ENCODE measurements around the gene EIF2AK3.
"Not testable (repeated sequence)": the region's sequence is repeated elsewhere in the genome, so short reads cannot be mapped to it uniquely, and the experiment has no call there.

Gene EIF2AK3

DNA sequence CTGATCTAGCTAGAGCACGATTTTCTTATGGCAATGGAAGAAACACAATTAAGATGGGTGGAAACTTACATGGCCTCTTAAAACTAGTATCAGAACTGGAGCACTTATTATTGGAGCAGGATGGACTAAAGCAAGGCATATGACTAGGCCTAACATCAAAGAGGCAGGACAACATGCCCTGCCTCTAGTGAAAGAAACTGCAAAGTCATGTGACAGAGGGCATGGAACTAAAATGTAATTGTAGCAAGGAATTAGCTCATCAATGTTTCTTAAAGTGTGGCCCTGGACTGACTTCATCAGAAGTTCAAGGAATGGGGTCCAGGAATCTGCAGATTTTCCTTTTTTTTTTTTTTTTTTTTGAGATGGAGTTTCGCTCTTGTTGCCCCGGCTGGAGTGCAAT is 5.3 kb upstream of the EIF2AK3 start:
- no peak for DNase-seq

DNA sequence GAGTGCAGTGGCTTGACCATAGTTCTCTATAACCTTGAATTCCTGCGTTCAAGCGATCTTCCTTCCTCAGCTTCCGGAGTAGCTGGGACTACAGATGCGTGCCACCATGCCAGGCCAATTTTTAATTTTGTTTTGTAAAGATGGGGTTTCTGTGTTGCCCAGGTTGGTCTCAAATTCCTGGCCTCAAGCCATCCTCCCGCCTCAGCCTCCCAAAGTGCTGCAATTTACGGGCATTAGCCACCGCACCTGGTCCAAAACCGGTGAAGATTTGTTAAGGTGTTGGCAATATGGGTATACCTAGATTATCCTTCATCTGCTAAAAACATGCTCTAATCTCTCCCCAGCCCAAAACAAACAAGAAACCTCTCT is 1.3 kb upstream of the EIF2AK3 start:
- DNase-seq, result no peak

DNA sequence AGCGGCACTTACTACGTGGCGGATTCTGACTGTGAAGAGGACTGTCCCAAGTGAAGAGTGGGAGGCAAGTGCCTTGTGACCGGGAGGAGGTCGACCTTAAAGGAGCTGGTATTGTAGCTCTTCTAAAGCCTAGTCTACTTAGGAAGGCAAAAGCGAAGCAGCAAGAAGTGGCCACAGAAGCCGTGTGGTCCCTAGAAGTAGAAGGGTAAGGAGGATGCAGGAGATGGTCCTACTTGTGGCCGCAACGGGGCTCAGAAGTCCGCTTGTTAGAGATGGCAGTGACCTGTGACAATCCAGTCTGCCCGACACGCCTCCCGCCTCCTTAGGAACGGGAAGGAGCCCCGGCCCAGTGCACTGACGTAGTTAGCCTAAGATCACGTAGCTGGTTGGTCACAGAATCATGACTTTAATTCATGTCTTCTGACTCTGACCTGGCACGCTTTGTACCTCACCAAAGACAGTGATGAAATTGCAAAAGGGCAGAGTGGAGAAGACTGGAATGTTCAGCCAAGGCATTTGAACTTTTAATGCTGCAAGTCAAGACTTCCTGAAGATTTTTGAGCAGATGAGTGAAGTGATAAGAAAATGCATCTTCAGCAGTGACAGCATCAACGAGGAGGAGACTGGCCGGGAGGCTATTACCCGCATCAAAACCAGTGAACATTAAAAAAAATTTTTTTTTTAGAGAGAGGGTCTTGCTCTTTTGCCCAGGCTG is 749 bp upstream of the EIF2AK3 start:
- DNase-seq, result peak; percentile 83 to 90

DNA sequence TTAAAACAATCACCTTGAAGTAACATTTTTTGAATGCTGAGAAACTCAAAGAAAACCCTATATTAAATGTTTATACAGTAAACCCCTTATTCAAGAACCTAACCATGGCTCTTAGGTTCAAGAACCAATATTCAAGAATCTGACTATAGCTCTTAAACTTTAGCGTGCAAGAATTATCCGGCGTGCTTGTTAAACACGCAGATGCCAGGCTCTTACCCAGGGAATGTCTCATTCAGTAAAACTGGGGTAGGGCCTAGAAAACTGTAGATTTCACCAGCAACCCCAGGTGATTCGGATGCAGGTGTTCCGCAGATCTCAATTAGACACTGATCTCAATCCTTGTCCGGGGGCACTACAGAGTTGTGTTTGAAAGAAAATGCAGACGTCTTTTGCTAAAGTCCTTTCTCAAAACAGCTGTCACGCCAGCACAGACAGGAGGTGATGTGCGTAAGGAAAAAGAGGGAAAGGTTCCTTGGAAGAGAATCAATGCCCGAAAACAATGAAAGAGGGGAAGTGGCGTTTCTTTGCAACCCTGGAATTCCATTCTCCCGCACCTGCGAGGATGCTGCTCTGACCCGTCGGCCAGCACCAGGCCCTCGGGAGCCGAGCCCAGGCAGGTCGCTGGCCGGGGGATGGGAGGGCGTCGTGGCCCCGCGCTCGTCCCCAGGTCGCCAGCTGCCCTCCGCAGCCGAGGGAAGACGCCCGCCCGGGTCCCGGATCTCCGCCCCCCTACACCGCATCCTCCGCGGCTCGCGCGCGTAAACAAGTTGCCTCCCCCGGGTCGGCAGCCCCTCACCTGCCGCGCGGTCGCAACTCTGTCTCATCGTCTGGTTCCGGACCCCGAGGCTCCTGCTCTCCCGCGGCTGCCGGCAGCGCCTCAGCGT is 851 bp downstream of the EIF2AK3 start:
- DNase-seq, result peak; percentile 41 to 59

DNA sequence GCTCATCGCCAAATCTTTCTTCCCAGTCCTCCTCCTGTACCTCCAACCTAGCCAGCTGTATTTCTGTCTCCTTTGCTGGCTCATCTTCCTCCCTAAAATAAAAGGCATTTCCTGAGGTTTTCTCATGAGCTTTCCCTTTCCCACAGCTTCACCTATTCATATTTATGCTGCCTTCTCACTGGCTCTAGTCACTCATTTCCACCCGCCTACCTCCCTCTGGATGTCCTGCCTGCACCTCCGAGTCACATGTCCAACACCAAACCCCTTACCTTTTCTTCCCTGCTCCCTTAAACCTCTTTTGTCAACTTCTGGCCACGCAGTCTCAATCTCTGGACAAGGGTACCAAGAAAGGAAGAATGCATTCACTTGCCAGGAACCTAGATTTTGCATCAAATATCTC is 2.8 kb downstream of the EIF2AK3 start:
- no peak for DNase-seq

DNA sequence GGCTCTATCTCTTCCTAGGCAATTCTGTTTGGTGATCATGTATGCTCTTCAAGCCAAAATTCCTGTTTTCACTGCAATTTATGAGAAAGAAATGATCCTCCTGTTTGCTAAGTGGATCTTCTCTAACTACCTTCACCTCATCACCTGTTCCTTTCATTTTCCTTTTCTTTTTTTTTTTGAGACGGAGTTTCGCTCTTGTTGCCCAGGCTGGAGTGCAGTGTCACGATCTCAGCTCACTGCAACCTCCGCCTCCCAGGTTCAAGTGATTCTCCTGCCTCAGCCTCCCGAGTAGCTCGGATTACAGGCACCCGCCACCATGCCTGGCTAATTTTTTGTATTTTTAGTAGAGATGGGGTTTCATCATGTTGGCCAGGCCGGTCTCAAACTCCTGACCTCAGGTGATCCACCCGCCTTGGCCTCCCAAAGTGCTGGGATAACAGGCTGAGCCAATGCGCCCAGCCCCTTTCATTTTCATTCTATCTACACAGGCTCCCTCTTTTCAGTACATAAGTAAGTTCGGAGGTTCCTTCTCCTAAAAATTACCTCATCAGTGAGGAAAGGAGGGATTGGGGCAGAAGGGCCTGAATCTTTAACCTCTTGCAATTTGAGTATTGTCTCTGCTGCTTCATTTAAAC is 3.3 kb downstream of the EIF2AK3 start:
- DNase-seq, result not testable (repeated sequence)

DNA sequence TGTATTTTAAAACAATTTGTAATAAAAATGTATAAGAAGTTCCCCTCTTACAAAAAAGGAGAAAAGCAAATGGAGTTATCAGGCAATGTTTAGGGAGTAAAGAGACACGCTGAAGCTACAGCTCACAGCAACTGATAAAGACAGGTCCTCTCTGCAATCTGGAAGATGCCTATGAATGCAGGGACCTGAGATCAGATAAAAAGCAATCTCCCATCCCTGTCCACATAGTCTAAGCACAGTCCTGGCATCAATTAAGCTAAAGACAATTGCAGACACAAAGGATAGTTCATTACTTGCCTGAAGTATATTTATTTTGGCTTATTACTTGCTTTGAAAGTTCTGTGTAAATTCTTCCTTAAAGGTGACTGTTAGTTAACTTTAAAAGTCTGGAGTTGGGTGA is 5.0 kb downstream of the EIF2AK3 start:
- DNase-seq, result no peak

DNA sequence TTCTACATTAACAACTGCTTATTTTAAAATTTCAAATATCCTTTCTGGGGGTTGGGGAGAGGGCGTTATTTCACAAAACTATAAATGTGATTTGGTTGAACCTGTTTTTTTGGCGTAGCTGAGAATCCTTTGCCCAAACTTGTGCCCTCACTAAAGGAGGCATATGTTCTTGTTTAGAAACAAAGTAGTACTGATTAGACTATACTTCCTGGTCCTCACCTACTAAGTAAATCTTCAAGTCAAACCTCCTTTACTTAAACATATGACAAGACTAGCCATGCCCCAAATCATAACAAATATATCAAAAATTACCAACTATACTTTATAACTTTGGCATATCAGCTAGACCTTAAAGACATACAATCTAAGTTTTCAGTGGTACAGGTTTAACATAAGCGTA is 5.8 kb downstream of the EIF2AK3 start:
- no peak for DNase-seq

DNA sequence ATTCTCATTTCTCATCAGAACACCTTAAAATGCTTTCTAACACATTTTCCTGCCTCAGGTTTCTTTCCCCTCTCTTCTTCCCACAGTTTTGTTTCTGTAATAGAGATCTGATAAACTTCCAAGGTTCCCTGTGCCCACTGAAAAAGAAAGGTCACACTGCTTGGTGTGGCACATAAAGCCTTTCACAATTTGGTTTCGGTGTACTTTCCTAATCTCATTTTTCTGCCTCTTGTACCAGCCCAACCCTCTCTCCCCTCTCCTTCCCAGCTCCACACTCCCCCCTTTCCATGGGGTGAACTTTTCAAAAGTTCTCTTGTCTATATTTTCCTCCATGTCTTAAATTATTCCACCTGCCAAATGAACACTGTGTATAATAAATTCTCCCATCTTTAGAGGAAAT is 7.2 kb downstream of the EIF2AK3 start:
- no peak for DNase-seq

DNA sequence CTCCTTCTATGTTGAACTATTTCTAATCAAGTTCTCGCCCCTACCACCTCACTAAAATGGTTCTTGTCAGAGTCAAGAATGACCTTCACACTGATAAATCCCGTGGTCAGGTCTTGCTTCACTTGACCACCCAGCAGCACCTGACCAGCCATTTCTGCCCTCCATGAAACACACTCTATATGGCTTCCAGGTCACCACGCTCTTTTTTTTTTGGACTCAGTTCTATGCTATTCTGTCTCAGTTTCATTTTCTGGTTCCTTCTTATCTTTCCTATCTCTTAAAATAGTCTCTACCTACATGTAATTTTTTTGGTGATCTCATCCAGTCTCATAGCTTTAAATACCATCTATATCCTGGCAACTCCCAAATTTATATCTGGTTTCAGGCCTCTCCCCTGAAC is 11.4 kb downstream of the EIF2AK3 start:
- no peak for DNase-seq

DNA sequence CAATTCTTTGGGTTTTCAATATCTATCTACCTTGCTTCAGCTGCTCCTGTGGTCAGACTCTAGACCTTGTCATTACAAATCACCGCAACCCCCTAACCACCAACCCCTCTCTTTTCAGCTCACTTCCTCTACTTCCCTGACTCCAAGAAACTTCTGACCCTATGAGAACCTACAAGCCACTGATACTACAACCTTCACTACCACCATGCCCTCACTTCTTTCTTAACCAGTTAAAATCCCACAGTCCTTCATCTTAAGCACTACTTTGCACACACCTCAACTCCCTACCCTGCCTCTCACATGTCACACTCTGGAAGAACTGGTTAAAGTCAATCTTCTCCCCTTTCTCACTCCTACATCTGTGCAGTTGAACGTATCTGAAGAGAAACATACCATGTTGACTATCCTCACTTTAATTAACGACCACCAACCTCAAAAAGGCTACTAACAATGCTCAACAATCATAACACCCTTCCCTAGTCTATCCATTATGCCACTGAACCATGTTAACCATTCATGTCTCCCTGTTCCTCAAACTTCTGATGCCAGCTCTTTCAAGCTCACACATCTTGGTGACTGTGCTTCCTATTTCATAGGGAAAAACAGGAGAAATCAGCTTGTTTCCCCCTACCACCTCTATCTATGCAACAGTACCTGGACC is 12.6 kb downstream of the EIF2AK3 start:
- DNase-seq, result no peak

DNA sequence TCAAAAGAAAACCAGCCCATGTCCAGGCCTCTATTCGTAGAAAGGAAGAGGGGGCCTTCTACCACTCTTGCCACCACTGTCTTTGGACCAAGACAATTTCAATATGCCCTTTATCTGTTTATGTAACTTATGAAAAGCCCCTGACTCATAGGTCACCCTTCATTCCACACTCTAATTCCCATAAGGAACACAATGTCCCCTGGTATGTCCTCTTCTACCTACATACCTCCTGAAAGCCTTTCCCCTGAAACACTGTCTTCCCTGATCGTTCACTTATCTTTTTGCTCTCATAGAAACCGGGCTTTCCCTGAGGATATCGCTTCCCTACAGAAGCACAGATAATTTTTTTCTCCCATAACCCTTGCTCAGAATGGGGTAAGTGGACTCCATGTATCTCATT is 13.3 kb downstream of the EIF2AK3 start:
- DNase-seq, result no peak

DNA sequence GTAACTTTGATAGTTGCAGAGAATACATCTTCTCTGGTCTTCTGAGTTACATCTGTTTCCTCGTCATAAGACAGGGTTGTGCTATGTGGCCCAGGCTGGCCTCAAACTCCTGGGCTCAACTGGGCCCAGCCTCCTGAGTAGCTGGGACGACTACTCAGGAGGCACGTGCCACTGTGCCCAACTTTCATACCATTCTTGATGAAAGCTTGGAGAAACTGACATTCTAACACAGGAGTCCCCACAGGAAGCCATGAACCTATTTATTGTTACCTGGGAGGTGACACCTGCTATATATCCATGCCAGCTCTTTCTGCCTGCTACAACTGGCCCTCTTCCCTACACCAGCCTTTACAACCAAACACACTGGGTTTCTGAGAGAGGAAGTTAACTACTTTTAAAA is 19.1 kb downstream of the EIF2AK3 start:
- DNase-seq, result no peak

DNA sequence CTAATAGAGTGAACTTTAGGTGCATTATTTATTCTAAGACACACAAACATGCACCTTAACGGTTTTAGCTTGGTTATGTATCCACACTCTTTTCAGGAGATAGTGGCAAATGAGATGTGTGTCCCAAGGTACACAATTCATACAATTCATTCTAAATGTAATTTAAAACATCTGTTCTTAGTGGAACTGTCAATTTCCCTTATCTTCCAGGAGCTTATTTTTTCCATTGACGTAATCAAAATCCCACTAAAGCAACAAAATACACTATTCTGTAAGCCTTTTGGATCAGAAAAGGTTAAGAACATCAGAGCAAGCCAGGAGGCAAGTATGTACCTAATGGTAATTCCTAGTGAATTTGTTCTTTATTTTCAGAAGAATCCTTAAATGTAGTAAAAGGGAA is 19.8 kb downstream of the EIF2AK3 start:
- DNase-seq, result no peak

DNA sequence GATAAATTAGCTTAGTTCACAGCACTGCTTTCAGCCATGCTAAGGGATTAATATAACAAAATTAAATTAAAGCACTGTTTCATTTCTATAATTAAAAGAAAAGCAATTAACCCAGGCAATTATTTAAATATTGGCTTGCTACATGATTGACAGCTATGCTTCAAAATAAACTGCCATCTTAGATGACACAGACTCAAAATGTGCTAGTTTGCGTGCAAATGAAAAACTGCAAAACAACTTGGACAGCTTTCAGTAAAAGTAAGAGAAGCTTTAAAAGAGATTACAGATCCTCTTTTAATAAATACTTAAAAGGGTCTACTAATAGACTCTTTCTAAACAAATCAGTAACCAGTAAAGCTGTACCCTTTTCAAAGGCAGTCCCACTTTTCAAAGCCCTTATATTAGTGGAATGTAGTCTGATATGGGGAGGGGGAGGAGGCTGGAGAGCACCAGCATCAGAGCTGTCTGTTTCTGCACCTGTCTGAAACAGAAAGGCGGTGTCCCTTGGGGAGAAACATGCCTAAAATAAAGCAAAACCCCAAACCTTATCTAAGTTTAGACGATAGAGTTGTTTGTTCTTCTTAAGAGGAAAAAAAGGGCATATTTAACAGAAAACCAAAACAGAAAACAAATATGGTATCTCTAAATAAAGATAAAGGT is 20.8 kb downstream of the EIF2AK3 start:
- no peak for DNase-seq

DNA sequence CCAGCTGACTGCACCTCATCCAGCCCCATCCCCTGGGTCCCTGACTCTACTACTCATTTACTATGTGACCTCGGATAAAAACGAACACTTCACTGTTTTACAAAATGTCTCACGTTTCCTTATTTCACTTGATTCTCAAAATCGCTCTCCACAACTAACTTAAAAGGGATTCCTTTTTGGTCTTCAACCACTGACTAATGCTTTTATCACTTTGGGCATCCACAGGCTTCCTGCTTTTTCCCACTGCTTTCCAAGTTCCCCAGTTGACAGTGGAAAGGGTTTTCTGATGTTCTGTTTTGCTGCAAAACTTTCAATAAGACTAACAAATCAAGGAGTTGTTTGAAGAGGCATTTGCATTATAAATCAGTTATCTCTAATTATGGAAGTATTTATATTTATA is 24.1 kb downstream of the EIF2AK3 start:
- no peak for DNase-seq

DNA sequence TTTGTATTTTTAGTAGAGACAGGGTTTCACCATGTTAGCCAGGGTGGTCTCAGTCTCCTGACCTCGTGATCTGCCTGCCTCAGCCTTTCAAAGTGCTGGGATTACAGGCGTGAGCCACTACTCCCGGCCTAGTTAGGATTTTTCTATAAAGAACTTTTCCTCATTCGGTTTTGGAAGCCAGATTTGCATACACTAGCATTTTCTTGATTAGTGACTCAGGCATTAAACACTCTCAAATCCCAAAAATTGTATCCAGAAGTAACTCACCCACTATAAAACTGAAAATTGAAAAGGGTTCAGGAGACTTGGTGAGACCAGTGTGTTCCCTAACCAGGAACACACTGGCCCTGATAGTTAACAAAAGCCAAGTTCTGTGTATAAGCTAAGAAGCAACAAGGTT is 25.2 kb downstream of the EIF2AK3 start:
- DNase-seq, result no peak

DNA sequence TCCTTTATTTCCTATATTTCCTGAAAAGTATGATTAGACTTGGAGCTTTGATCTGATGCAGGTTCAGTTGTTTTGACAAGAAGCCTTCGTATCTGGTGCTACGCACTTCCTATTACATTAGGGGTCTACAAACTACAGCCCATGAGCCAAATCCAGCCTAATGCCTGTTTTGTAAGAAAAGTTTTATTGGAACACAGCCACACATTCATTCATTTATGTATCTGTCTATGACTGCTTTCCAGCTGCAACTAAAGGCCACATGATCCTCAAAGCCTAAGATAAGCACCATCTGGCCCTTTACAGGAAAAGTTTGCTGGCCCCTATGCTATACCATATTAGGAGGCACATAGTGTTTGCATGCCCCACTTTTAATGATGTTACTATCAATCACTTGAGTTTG is 26.0 kb downstream of the EIF2AK3 start:
- DNase-seq, result no peak

DNA sequence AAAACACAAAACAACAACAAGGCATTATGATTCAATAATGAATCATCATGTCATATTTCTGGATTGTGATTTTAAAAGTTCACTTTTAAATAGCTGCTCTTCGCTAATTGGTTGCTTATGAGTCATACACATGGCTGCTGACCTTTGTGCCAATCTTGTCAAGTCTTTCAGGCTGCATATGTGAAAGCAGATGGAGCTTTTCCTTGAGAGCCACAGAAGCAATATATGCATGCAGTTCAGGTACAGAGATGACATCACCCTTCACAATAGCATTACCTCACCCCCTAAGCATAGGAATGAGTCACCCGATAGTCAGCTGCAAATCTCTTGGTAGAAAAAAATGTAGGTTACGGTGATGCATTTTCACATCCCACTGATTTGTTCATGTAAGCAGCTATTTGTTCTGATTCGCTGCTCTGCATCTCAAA is 27.2 kb downstream of the EIF2AK3 start:
- DNase-seq, result peak; percentile 11 to 30

DNA sequence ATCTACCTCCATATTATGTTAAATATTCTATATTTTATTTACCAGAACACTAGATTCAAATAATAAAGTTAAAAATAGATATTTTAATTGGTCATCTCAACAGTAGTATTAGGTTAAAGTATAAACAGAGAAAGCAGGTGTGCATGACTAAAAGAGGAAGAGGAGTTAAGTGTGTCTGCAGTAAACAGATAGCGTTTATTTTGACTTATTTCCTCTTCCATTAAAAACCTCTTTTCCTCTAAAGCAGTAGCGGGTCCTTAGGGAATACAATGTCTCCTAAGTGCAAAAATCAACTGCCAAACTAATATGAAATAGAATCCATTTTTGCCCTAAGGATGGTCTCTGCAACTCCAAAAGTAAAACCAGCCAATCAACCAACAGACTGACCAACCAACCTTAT is 27.7 kb downstream of the EIF2AK3 start:
- DNase-seq, result no peak

DNA sequence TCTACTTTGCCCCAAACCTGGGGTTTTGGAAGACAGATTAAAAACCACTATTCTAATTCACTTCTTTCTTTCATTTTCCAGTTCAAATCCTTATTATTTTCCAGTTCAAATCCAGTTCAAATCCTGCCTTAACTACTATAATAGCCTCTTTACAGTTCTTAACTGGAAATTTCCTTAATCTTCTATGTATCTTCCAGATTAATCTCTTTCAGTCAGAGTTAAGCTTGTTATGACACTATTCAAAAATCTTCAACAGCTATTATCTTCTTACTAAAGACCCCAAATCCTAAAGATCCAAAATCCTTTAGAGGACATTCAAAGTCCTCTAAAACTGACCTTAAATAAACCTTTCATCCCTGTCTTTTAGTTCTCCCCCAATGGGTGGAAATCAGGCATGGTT is 30.1 kb downstream of the EIF2AK3 start:
- no peak for DNase-seq

DNA sequence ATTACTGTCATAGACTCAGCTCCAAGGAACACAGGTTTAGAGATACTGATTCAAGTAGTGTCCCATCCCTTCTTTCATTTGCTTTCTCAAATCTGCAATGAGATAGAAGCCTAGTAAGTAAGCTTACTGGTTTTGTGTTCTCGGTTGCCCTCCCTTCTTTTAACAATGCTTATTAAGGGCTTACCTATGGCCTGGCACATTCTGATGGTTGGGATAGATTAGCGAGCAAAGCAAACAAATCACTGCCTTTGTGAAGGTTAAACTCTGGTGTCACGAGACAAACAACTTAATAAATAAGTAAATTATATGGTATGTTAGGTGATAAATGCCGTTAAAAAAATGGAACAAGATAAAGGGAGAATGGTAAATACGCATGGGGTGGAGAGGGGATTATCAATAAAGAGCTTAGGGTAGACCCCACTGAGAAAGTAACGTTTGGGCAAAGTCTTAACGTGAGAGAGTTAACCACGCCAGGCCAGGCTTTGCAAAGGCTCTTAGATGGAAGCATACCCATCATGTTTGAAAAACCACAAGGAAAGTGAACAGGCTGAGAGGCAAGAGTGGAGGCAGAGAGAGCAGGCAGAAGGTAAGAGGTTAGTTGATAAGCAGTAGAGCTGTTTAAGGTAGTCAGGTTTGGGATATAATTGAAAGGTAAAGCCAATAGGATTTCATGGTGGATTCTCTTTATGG is 31.0 kb downstream of the EIF2AK3 start:
- DNase-seq, result no peak
